ENCODE results near the gene AKT3.

The AKT3 gene

DNA sequence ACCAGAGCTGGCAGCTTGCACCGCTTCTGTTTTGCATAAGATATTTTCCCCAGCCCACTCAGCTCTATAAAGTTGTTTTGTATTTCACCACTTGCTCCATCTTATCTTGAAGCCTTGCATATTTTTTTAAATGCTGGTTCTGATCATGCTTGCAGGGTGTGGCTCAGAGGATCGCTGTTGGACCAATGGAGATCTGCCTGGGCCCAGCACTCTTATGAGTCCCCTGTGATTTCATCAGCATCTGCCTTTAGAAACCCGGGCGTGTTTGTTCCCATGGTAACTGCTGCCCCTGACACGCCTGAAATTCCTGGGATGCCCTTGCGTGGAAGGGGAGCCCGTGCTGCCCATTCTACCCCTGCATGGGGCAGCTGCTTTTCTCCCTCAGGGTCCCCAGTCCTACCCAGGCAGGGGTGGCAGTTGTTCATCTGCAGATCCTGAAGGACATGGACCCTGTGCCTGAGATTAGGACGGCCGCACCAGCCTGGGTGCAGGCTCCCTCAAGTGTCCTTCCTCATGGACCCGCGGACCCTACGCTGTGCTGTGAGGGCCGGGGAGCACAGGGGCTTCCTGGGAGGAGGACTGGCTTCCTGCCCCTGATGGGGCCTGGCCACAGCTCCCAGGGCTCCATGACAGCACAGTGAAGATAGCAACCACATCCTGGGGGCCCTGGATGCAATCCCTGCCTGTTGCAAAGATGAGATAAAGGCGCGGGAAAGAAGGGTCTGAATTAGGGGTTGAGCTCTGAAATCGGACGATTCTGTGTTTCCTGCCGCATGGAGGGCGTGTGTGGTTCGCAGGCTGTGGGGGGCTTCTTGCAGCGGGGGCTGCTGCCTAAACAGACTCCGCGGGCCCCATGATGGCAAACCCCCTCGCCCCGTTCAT is 367.7 kb downstream of the AKT3 start:
- peak; percentile 75 for DNase-seq

- no peak for DNase-seq
These were observed 368.9 kb downstream of the AKT3 start for GRCh38 chr1:243481101-243481500.

- no peak for DNase-seq
These were observed 372.2 kb downstream of the AKT3 start for GRCh38 chr1:243477731-243478290.

DNA sequence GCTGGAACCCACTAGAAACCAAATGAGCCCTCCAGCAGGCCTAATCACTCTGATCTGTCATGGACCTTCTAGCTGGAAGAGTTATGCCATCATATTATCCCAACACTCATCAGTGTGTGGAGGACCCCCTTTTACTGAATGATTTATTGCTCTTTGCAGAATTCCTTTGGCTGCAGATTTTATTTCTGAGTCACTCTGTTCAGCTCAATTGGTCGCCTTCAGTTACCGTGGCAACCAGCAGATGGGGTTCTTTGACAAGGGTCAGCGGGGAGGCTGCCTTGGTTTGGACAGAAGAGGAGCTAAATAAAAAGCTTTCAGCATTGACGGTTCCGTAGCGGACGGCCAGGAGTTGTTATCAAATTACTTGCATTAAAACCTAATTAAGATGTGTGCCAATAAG is 374.1 kb downstream of the AKT3 start:
- no peak for DNase-seq

- DNase-seq = no peak
These were observed 375.1 kb downstream of the AKT3 start for GRCh38 chr1:243474906-243475305.

DNA sequence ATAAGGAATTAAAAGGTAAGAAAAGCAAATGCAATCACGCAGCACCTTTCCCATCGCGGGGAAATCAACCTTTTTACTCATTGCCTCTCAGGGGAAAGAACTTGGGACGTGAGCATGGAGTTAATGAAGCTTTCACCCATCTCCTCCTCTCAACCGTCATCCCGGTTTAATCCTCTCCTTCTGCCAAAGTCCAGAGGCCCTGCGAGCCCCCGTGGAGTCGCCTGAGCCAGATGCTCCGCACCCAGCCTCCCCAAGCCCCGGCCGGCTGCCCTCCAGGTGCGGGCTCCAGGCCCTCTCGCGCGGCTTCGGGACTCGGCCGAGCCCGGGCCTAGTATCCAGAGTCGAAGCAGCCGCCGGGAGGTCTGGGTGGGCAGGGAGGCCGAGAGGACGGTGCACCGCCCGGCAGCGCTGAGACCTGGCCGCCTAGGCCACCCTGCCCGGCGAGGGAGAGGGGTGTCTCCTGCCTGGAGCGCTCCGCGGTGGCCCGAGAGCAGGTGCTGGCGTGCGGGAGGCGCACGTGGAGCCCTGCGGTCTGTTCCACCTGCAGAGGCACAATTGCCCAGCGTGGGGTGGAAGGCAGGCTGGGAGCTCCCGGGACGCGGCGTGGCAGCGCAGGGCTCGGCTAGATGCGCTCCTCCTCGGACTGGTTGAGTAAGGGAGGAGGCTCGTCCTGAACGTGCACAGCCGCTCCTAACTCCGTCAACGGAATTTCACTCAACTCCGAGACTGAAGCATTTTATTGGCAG is 375.7 kb downstream of the AKT3 start:
- peak; percentile 58 for DNase-seq

DNA sequence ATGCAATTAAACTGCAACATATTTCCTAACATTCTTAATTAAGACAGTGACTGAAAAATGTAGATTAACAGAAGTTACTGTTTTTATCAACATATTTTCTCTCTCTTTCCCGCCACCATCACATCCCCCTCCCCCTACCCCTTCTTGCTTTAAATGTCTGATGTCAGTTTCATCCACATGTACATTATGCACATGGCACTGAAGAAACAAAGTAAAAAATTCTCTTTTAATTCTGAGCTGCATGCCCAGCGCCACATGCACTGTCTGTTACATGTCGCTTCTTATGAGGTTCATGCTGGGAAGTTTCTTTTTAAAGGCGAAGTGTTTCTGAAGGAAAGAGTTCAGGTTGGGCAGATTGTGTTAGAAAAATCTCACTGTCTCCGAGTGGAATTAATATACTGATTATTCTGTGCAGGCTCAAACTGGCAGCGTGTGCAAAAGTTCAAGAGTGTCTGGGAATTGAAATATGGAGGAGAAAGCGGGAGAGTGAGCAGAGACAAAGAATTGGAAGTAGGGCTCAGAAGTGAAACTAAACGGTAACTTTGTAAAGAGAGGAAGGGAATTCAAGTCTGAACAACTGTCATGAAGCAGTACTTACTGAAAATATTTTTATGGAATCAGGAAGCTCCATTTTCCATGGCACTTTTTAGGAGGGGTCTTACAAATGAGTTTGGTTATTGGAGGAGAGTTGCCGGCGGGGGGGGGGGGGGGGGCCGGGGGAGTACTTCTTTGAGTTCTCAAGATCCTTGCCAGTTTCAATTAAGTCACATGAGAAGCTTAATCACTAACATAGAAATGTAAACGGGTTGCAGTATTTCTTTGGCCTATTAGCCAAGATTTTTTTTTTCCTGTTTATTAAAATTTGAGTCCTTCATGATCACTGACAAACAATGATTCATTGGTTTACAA is 376.6 kb downstream of the AKT3 start:
- DNase-seq = no peak

DNA sequence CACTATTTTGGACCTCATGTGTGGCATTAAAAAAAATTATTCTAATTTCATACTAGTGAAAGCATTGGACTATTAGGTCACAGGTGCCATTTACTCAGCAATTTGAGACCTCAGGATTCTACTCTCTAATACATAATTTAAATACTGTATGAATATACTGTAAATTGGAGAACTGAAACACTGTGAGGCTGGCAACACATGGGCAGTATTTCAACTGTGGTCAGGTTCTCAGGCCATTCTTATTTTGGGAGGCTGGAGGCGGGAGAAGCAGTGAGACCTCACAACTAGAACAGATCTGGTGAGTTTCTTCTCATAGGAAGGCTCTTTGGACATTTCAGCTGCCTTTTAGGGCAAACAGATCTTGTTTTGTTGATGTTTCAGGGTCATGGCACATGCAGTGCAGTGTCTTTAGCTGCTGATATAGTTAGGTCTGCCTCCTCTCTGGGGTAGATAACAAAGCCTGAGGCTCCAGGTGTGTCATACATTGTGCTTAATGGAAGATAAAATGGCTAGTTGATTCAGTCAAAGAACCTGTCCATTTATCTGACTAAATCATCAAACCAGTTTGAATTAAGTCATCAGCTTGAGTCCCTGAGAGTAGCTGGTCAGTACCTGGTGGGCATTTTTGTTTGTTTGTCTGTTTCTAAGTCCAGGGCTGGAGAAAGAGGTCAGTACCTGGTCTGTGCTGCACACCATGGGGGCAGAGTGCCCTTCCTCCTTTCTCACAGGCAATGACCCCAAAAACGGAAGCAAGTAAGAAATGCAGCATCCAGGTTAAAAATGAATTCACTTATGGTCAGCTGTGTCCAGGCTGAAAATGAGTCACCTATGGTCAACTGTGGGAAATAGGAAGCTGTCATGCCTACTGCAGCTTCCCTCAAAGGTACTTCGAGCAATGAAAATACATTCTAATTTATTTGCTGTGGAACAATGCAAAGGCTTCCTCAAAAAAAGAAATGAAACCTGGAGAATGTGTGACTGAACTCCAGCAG is 378.0 kb downstream of the AKT3 start:
- peak; percentile 36 for DNase-seq

- DNase-seq = peak; percentile 51
These were observed 378.9 kb downstream of the AKT3 start for GRCh38 chr1:243471026-243471685.

- DNase-seq = peak; percentile 53
These were observed 379.5 kb downstream of the AKT3 start for GRCh38 chr1:243470502-243470901.

DNA sequence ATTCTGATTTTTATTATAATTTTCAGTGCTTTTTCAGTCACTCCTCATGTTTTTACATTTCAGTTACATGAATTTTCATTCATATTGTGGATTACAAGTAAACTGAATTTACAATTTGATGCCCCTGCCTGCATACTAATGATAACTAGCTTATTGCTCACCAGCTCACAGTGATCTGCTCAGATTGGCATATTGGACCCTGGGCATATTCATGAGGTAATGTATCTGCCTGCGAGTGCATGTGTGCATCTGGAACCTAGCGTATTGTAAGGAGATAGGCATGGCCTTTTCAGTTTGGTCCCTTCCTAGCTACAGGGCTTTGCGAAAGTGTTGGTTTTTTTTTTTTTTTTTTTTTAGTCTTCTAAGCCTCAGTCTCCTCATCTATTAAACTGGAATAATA is 380.5 kb downstream of the AKT3 start:
- no peak for DNase-seq

DNA sequence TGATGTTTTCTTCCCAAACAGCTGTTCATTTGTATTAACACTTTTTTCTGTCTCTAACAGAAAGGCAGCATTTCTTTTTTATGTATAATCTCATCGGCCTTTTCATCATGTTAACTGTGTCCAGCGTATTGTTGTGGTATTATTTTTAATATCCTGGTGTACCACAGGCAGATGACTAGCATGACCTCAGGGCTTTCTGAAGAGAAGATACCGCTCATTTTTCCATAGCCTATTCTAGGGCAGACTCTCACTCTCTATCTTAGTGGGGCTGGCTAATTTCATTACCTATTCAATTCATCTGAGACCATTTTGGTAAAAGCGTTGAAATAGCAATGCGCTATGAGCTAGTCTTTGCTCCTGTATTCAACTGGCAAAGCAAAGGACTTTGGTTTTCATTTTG is 384.3 kb downstream of the AKT3 start:
- no peak for DNase-seq

DNA sequence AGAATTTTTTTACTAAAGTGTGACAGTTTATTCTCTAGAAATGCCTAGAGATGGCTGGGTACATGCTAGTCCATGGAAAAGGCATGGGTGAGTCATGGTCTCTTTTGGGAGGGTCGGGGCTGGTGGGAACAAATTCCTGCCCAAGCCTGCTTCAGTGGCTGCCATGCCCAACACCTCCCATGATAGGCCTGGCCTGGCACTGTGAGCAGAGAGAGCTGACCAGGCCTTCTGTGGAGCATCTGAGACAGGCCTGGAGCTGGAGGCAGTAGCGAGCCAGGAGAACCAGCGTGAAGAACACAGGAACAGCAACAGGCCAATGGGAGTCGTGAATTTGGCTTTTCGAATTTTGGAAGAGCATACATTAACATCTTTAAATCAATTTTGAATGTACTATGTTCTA is 385.0 kb downstream of the AKT3 start:
- no peak for DNase-seq

- DNase-seq = no peak
These were observed 386.9 kb downstream of the AKT3 start for GRCh38 chr1:243462929-243463697.

- no peak for DNase-seq
These were observed 388.3 kb downstream of the AKT3 start for GRCh38 chr1:243461700-243462099.

DNA sequence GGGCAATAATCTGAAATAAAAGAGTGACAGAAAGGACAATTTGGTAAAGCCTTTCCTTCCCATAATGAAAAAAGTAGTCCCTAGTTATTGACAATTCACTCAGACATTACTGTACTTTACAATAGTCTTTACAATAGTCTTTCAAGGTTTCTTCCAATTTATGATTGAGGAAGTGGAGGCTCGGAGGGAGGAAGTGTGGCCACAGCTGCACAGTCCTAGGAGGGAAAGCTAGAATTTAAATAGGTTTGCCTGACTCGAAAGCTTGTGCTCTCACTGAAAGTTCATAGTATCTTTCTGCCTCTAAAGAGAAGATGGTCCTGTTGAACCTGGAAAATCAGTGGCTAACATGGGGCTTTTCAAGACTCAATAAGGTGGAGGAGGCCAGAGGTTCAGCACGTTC is 391.0 kb downstream of the AKT3 start:
- no peak for DNase-seq

GRCh38 chr1:243457363-243457982 is 392.6 kb downstream of the AKT3 start:
- no peak for DNase-seq

DNA sequence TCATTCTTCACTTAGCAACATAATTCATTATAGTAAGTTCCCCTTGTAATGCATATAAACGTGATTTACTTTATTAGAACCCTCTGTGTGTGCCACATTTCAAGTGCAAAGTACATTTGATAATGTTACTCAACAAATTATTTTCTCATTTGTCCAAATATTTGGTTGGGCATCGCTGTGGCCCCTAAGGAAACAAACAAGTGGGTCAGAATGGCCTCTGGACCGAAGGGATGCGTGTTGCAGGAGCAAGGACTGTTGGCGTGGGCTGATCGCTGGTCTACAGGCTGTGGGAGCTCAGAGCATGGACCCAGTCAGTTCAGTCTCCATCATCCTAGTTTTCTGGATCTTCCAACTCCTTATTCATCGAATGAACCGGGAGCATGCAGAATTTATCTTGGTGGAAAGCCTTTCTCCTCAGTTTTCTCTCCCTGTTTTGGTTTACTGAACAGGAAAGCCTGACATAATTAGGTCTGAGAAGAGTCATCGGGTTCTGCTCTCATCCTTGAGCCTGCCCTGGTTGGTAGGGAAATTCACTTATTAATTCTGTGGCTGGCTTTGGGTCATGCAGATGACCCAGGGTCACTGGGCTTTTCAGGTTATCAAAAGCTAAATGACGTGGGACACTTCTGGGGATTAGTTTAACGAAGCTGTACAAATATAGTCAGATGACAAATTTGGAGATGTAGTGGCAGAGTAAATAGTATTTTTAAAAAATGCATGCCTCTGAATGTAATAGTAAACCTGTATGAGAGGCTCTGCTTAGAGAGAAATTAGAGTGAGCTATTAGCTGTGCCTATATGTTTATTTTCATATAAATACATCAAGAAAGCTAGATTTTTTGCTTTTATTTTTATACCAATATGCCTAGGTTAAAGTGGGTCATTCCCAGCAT is 394.0 kb downstream of the AKT3 start:
- peak; percentile 16 for DNase-seq

Data from islet precursor cell (in vitro differentiated cells).